GM06990 (cell line): ENCODE results near the gene CASQ1.

ENCODE experiments used
- DNase-seq: peaks from one replicate; pipeline ENCODE4 v3.0.0-alpha.2; 2011; ENCODE audit not compliant: insufficient read length; ENCODE audit errors: extremely low read depth
- H3K27me3 ChIP-seq: replicated peaks from 2 replicates; pipeline ENCODE4 v1.6.0; 2011; ENCODE audit warnings: low read length; ENCODE audit not compliant: control insufficient read depth, insufficient read depth
- H3K36me3 ChIP-seq: 2 replicates; pipeline ENCODE4 v1.5.1; 2011; ENCODE audit warnings: low read length; ENCODE audit not compliant: control insufficient read depth, insufficient read depth
- H3K4me3 ChIP-seq: replicated peaks from 2 replicates; pipeline ENCODE4 v1.5.1; 2011; ENCODE audit warnings: low read depth, mild to moderate bottlenecking, control low read depth, low read length
- TF ChIP-seq, protein P1 (sequence below): IDR thresholded peaks from 2 replicates; pipeline ENCODE4 v1.5.1; 2011; ENCODE audit warnings: low read length, control low read depth, mild to moderate bottlenecking, inconsistent platforms; ENCODE audit not compliant: insufficient read depth, poor library complexity, severe bottlenecking

CASQ1 gene

DNA sequence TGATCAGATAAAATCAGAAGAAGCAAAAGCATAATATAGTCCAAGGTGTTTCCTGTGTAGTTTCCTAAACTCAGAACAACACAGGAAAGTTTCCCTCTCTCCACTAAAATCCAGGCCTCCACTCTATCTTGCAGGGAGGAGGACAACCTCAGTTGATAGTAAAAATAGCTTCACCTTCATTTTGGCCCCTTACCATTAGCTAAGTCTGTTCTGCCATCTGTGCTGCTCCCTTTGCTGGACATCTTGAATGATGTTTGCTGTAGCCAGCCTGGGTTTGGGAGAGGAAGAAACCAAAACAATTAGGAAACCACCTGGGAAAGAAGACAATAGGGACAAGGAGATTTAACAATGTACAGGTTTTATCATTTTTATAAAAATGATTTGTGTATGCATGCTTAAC lies 53.4 kb downstream of the CASQ1 start:
- Histone ChIP-seq H3K36me3 (peaks cover 10% of the 10 kb centered on the region), H3K27me3 (no peaks in the 10 kb centered on the region), H3K4me3 (no peak overlapping the region)
- no peak for DNase-seq
- TF ChIP-seq, protein P1, sequence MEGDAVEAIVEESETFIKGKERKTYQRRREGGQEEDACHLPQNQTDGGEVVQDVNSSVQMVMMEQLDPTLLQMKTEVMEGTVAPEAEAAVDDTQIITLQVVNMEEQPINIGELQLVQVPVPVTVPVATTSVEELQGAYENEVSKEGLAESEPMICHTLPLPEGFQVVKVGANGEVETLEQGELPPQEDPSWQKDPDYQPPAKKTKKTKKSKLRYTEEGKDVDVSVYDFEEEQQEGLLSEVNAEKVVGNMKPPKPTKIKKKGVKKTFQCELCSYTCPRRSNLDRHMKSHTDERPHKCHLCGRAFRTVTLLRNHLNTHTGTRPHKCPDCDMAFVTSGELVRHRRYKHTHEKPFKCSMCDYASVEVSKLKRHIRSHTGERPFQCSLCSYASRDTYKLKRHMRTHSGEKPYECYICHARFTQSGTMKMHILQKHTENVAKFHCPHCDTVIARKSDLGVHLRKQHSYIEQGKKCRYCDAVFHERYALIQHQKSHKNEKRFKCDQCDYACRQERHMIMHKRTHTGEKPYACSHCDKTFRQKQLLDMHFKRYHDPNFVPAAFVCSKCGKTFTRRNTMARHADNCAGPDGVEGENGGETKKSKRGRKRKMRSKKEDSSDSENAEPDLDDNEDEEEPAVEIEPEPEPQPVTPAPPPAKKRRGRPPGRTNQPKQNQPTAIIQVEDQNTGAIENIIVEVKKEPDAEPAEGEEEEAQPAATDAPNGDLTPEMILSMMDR: no peak

DNA sequence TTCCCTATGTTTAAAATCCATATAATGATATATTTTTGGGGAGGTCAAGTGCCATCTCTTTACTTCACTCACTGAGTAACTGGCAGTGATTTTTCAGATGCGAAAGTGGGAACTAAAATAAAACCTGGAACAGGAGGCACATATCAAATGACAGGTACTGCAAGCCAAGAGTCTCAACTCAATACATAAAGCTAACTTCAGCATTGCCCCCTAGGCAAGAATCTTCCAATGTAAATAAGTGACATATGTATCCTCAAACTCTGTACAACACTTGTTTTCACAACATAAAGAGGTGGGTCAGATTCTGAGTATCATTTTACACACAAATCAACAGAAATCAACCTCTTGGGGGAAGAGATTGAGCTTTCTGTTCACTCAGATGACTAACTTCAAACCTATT lies 53.8 kb downstream of the CASQ1 start:
- TF ChIP-seq, protein P1: no peak
- no peak overlapping the region for H3K4me3 ChIP-seq
- no peak for DNase-seq
- H3K36me3 ChIP-seq: peaks cover 10% of the 10 kb centered on the region
- H3K27me3 ChIP-seq: no peaks in the 10 kb centered on the region

DNA sequence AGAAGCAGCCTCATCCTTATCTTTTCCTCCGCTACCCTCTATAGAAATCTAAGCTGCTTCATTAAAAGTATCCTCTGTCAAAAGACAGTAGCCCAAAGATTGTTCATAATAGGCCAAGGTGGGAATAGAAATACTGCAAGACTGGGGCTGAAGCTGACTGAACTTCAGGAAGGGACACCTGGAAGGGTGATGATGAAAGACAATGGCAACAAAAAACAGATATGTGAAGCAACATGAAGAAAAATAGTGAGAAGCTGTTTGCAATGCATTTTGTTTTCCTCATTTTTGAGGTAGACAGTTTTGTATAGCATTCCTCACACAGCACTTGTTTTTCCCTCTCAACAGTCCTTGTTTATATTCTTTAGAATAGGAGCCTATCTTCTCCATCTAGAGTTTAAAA lies 55.1 kb downstream of the CASQ1 start:
- TF ChIP-seq, protein P1: no peak
- no peaks in the 10 kb centered on the region for H3K27me3 ChIP-seq
- H3K36me3 ChIP-seq: peaks cover 2% of the 10 kb centered on the region
- DNase-seq: no peak
- no peak overlapping the region for H3K4me3 ChIP-seq

DNA sequence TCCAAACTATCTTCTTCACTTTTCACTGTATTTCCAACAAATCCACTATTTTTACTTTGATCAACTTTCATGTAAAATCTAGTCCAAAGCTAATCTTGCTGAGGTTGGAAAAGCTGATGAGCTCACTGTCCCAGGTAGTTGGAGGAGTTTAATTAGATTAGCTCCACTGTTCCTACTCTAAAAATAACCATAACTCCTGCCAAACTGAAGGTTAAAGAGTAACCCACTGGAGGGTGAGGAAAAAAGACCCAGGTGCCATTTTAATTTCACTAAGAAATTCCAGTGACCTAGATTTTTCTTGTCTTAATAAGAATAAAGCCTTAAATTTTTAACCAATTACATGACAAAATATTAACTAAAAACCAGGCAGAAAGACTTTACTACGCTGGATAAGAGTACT lies 56.7 kb downstream of the CASQ1 start:
- H3K27me3 ChIP-seq: no peaks in the 10 kb centered on the region
- H3K36me3 ChIP-seq: peaks cover 2% of the 10 kb centered on the region
- TF ChIP-seq, protein P1: no peak
- no peak for DNase-seq
- no peak overlapping the region for H3K4me3 ChIP-seq

DNA sequence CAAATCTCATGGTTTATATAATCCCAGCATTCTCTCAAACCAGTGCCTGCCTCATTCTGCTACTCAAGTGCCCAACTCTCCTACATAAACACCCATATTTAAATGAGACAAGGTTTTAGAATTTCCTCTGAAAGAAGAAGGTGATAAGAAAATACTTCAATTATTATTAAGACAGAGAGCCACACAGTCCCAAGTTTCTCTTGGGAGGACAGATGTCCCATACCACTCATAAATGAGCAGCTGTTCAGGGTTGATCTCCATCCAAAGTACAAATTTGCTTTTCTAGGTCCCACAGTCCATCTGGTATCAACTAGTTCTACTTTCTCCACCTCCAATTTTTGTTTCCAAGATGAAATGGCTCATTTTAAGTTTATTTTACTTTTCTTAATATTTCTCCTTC lies 60.6 kb downstream of the CASQ1 start:
- H3K27me3 ChIP-seq: no peaks in the 10 kb centered on the region
- H3K36me3 ChIP-seq: no peaks in the 10 kb centered on the region; the same call in none of the 2 replicates
- no peak overlapping the region for H3K4me3 ChIP-seq
- TF ChIP-seq, protein P1: no peak
- no peak for DNase-seq
